ENCODE measurements around the gene IRGM. TPM values are rescaled to one million over a fixed set of nuclear protein-coding genes. Genes with fewer than 3 reads are reported as not detected.
"Not testable (repeated sequence)": the region's sequence is repeated elsewhere in the genome, so short reads cannot be mapped to it uniquely, and the experiment has no call there.

The IRGM gene, protein sequence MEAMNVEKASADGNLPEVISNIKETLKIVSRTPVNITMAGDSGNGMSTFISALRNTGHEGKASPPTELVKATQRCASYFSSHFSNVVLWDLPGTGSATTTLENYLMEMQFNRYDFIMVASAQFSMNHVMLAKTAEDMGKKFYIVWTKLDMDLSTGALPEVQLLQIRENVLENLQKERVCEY
- total RNA-seq (2022) (not detected in 2 replicates), Bru-seq, nascent RNA (not detected), BruChase-seq, experiment 1, labeled RNA remaining after a 6-hour chase (not detected), BruChase-seq, experiment 2, labeled RNA remaining after a 2-hour chase (percentile 17 among the genes with signal in this experiment)
- long read RNA-seq, partial matches to known transcripts = 0 of 1 reads
- long read RNA-seq, other reads (novel, unspliced or antisense) = 1 of 1 reads

DNA sequence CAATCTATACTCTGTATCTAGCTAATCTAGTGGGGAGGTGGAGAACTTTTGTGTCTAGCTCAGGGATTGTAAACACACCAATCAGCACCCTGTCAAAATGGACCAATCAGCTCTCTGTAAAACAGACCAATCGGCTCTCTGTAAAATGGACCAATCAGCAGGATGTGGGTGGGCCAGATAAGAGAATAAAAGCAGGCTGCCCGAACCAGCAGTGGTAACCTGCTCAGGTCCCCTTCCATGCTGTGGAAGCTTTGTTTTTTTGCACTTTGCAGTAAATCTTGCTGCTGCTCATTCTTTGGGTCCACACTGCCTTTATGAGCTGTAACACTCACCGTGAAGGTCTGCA, at the start of gene IRGM:
Gene IRGM (plus strand): TSS at position 214 of the 346 bp plus-strand sequence. CDS start 1,603 bp downstream, outside the sequence.
- not testable (repeated sequence) for H3K9me3 Mint-ChIP-seq (ENCODE audit: unreplicated experiment); H3K4me1 Mint-ChIP-seq (ENCODE audit: insufficient read depth, unreplicated experiment); H3K36me3 Mint-ChIP-seq (ENCODE audit: insufficient read depth, unreplicated experiment); DNase-seq (ENCODE audit: unreplicated experiment); H3K27me3 Mint-ChIP-seq (ENCODE audit: insufficient read depth, unreplicated experiment); H3K4me3 Mint-ChIP-seq (ENCODE audit: unreplicated experiment); H3K27ac Mint-ChIP-seq (ENCODE audit: low read depth, unreplicated experiment); BruUV-seq (replicated peaks)
- intact Hi-C loops (cut with micrococcal nuclease) = loop anchor here (10.0 kb wide), 1 partner anchor 319 kb away; no protein-coding TSS in a partner anchor
- CTCF ChIA-PET = interaction anchor here (0.7 to 4.9 kb wide), 57 partner anchors 9 to 392 kb away, joined by 3 to 99 read pairs (median 5); partner anchors contain the start of genes MYOZ3, RBM22 and SMIM3
- POLR2A ChIA-PET = interaction anchor here (0.9 to 3.3 kb wide), 8 partner anchors 14 to 286 kb away, joined by 3 to 26 read pairs (median 4); partner anchors contain the start of gene DCTN4

DNA sequence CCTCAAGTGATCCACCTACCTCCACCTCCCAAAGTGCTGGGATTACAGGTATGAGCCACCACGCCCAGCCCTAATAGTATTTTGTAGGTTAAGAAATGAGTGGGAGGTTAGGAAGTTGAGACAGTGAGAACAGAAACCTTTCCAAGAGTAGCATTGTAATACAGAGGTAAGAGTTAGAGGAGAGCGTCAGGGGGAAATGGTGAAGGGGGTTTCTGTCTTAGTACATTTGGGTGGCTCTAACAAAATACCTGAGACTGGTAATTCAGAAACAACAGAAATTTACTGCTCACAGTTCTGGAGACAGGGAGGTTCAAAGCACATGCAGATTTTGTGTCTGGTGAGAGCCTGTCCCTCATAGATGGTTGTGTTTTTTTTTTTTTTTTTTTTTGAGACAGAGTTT, 48.9 kb upstream of the IRGM start:
- Mint-ChIP-seq H3K9me3 (ENCODE audit: unreplicated experiment) (peaks cover 11% of the 10 kb centered on the region), H3K4me1 (ENCODE audit: insufficient read depth, unreplicated experiment) (peaks cover 14% of the 10 kb centered on the region), H3K36me3 (ENCODE audit: insufficient read depth, unreplicated experiment) (peaks cover 11% of the 10 kb centered on the region), H3K27me3 (ENCODE audit: insufficient read depth, unreplicated experiment) (no peaks in the 10 kb centered on the region), H3K27ac (ENCODE audit: low read depth, unreplicated experiment) (no peak overlapping the region), H3K4me3 (ENCODE audit: unreplicated experiment) (no peak overlapping the region)
- TF ChIP-seq, protein P1, sequence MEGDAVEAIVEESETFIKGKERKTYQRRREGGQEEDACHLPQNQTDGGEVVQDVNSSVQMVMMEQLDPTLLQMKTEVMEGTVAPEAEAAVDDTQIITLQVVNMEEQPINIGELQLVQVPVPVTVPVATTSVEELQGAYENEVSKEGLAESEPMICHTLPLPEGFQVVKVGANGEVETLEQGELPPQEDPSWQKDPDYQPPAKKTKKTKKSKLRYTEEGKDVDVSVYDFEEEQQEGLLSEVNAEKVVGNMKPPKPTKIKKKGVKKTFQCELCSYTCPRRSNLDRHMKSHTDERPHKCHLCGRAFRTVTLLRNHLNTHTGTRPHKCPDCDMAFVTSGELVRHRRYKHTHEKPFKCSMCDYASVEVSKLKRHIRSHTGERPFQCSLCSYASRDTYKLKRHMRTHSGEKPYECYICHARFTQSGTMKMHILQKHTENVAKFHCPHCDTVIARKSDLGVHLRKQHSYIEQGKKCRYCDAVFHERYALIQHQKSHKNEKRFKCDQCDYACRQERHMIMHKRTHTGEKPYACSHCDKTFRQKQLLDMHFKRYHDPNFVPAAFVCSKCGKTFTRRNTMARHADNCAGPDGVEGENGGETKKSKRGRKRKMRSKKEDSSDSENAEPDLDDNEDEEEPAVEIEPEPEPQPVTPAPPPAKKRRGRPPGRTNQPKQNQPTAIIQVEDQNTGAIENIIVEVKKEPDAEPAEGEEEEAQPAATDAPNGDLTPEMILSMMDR (IDR thresholded peaks at IDR 0.05; ENCODE audit: unreplicated experiment) = no peak
- ChIA-PET CTCF (interaction anchor here (1.2 to 2.2 kb wide), 3 partner anchors 15 to 50 kb away, joined by 4 to 5 read pairs (median 5); no protein-coding TSS in a partner anchor), POLR2A (no interaction called here)
- intact Hi-C loops (cut with micrococcal nuclease) = no loop called here
- BruUV-seq (replicated peaks) = no TSS peak
- no peak for DNase-seq (ENCODE audit: unreplicated experiment)

GRCh38 chr5:150801117-150801927, 45.0 kb upstream of the IRGM start:
- POLR2A ChIA-PET = interaction anchor here (0.6 to 3.3 kb wide), 14 partner anchors 9 to 351 kb away, joined by 3 to 17 read pairs (median 4); partner anchors contain the start of genes DCTN4, IRGM and SMIM3
- Mint-ChIP-seq H3K36me3 (ENCODE audit: insufficient read depth, unreplicated experiment) (peaks cover 9% of the 10 kb centered on the region), H3K4me3 (ENCODE audit: unreplicated experiment) (peak overlapping the region; percentile 64), H3K27ac (ENCODE audit: low read depth, unreplicated experiment) (peak overlapping the region; percentile 36), H3K27me3 (ENCODE audit: insufficient read depth, unreplicated experiment) (no peaks in the 10 kb centered on the region), H3K9me3 (ENCODE audit: unreplicated experiment) (peaks cover 8% of the 10 kb centered on the region), H3K4me1 (ENCODE audit: insufficient read depth, unreplicated experiment) (peaks cover 14% of the 10 kb centered on the region)
- TF ChIP-seq, protein P1 (IDR thresholded peaks at IDR 0.05; ENCODE audit: unreplicated experiment) = peak; percentile 68
- no TSS peak for BruUV-seq (replicated peaks)
- CTCF ChIA-PET = interaction anchor here (0.5 to 3.4 kb wide), 45 partner anchors 9 to 439 kb away, joined by 3 to 99 read pairs (median 4); partner anchors contain the start of genes ANXA6, DCTN4, IRGM and SMIM3
- intact Hi-C loops (cut with micrococcal nuclease) = loop anchor here (1.0 to 5.0 kb wide), 5 partner anchors 38 to 363 kb away; no protein-coding TSS in a partner anchor
- peak; percentile 87 for DNase-seq (ENCODE audit: unreplicated experiment)

GRCh38 chr5:150804388-150804787, 41.9 kb upstream of the IRGM start:
- POLR2A ChIA-PET = interaction anchor here (1.1 kb wide), 1 partner anchor 14 kb away, joined by 3 read pairs; no protein-coding TSS in a partner anchor
- DNase-seq (ENCODE audit: unreplicated experiment) = no peak
- Mint-ChIP-seq H3K27me3 (ENCODE audit: insufficient read depth, unreplicated experiment) (no peaks in the 10 kb centered on the region), H3K9me3 (ENCODE audit: unreplicated experiment) (peaks cover 8% of the 10 kb centered on the region), H3K27ac (ENCODE audit: low read depth, unreplicated experiment) (no peak overlapping the region), H3K36me3 (ENCODE audit: insufficient read depth, unreplicated experiment) (no peaks in the 10 kb centered on the region), H3K4me1 (ENCODE audit: insufficient read depth, unreplicated experiment) (peaks cover 7% of the 10 kb centered on the region), H3K4me3 (ENCODE audit: unreplicated experiment) (no peak overlapping the region)
- CTCF ChIA-PET = interaction anchor here (0.5 to 3.2 kb wide), 11 partner anchors 12 to 250 kb away, joined by 3 to 49 read pairs (median 3); partner anchors contain the start of genes IRGM and SMIM3
- TF ChIP-seq, protein P1 (IDR thresholded peaks at IDR 0.05; ENCODE audit: unreplicated experiment) = no peak
- BruUV-seq (replicated peaks) = no TSS peak
- intact Hi-C loops (cut with micrococcal nuclease) = loop anchor here (5.0 kb wide), 2 partner anchors 243 to 313 kb away; no protein-coding TSS in a partner anchor

Measured in MCF 10A (cell line).